Measurements from ENCODE around the gene ASB18.

- TF ChIP-seq EZH2 (IDR thresholded peaks at IDR 0.05; ENCODE audit: insufficient read depth, poor library complexity, severe bottlenecking) (no peak), EZH2phosphoT487 (IDR thresholded peaks at IDR 0.05; ENCODE audit: insufficient read depth, low read depth) (no peak)
Measured at GRCh38 chr2:236208019-236208926, 55.9 kb downstream of the ASB18 start.

Data from GM23248 (cell line).